GM23248 (cell line): ENCODE measurements around the gene IQGAP2.

ENCODE experiments used
- EZH2 ChIP-seq: fragments of 200-600 bp; sonication (generic); IDR thresholded peaks from 2 replicates; pipeline ENCODE4 v1.6.1; 2018; ENCODE audit warnings: antibody characterized with exemption, mild to moderate bottlenecking; ENCODE audit not compliant: insufficient read depth, poor library complexity, severe bottlenecking
- EZH2phosphoT487 ChIP-seq: fragments of 200-600 bp; sonication (generic); IDR thresholded peaks from 2 replicates; pipeline ENCODE4 v1.6.1; 2018; ENCODE audit warnings: antibody characterized with exemption, moderate library complexity, mild to moderate bottlenecking, low read depth; ENCODE audit not compliant: insufficient read depth

DNA sequence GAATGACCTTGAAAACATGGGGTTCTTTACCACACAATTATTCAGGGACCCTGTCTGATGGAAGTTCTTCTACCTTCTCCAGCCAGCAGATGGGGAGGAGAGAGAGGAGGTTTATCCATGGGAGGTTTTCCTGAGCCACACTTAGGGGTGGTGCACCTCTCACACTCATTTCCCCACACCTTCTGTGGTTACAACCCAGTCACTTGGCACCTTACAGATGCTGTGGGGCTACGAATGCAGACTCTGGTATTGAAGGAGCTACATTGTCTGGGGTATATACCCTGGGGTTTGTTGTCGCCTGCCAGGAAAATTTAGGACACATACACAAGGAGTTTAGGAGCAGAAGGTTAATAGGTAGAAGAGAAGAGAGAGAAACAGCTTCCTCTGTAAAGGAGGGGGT is 152.6 kb downstream of the IQGAP2 start:
- TF ChIP-seq EZH2: no peak
- TF ChIP-seq EZH2phosphoT487: no peak
